GM12878 (cell line): Measurements from ENCODE around the gene FRYL.

Source experiments
- CTCF ChIP-seq, 3 experiments: IDR thresholded peaks in 2 of 3; conservative IDR thresholded peaks in 1 of 3; 2 replicates each; pipeline ENCODE4 v1.5.1; 2011; ENCODE audit warnings: low read depth in 3 of 3, low read length in 3 of 3, mild to moderate bottlenecking in 3 of 3, control low read depth in 2 of 3, moderate library complexity in 2 of 3, inconsistent platforms in 1 of 3, mixed read lengths in 1 of 3; ENCODE audit not compliant: control insufficient read depth in 2 of 3, insufficient read depth in 1 of 3; ENCODE audit errors: extremely low read depth in 1 of 3
- ESRRA ChIP-seq: IDR thresholded peaks from 2 replicates; pipeline ENCODE4 v1.6.1; 2012; ENCODE audit warnings: mild to moderate bottlenecking, low read length, improper control_type of control experiment
- GABPA ChIP-seq: IDR thresholded peaks from 2 replicates; pipeline ENCODE4 v1.6.1; 2014; ENCODE audit warnings: antibody characterized with exemption, low read depth, mild to moderate bottlenecking, inconsistent platforms
- HSF1 ChIP-seq: fragments of 150-350 bp; IDR thresholded peaks from 2 replicates; pipeline ENCODE4 v1.6.1; 2014; ENCODE audit warnings: mild to moderate bottlenecking, low read depth, low read length
- IRF5 ChIP-seq: fragments of 450-650 bp; IDR thresholded peaks from 2 replicates; pipeline ENCODE4 v1.6.1; 2017; ENCODE audit warnings: borderline replicate concordance
- POLR2A ChIP-seq: IDR thresholded peaks from 2 replicates; pipeline ENCODE4 v1.6.1; 2011; ENCODE audit warnings: low read depth, mild to moderate bottlenecking, low read length
- POLR2AphosphoS5 ChIP-seq: IDR thresholded peaks from 2 replicates; pipeline ENCODE4 v1.6.1; 2011; ENCODE audit warnings: mild to moderate bottlenecking, low read length, inconsistent platforms
- REST ChIP-seq: IDR thresholded peaks from 2 replicates; pipeline ENCODE4 v1.6.1; 2012; ENCODE audit warnings: mild to moderate bottlenecking, low read depth, low read length
- YY1 ChIP-seq: IDR thresholded peaks from 2 replicates; pipeline ENCODE4 v1.6.1; 2011; ENCODE audit warnings: low read depth, mild to moderate bottlenecking, low read length
- ZBTB33 ChIP-seq: fragments of 450-650 bp; IDR thresholded peaks from 2 replicates; pipeline ENCODE4 v1.6.1; 2017; ENCODE audit warnings: mild to moderate bottlenecking

- TF ChIP-seq POLR2A (no peak), ESRRA (no peak), YY1 (no peak), IRF5 (no peak), ZBTB33 (no peak), HSF1 (no peak), CTCF (IDR thresholded peaks at IDR 0.05 in 2 of 3, conservative IDR thresholded peaks at IDR 0.05 in 1 of 3; ENCODE audit: control insufficient read depth in 2 of 3, extremely low read depth in 1 of 3, insufficient read depth in 1 of 3, low read depth in 3 of 3, low read length in 3 of 3) (no peak), POLR2AphosphoS5 (no peak), GABPA (no peak), REST (no peak)
Observed at GRCh38 chr4:48538358-48538757, 241.7 kb downstream of the FRYL start.
